NB4 (cell line): ENCODE data around the gene PIK3CD.

Experiments
- DNase-seq: peaks from one replicate; pipeline ENCODE4 v3.0.0; 2010; ENCODE audit warnings: low read depth
- H3K4me3 ChIP-seq: one replicate; pipeline ENCODE4 v1.5.1; 2011; ENCODE audit warnings: mild to moderate bottlenecking, low read depth, low read length, moderate library complexity
- CTCF ChIP-seq: IDR thresholded peaks from one replicate; pipeline ENCODE4 v1.5.1; 2012; ENCODE audit warnings: low read depth, low read length
- MAX ChIP-seq: IDR thresholded peaks from 2 replicates; pipeline ENCODE4 v1.6.1; 2011; ENCODE audit warnings: low read depth, low read length
- MYC ChIP-seq: IDR thresholded peaks from 2 replicates; pipeline ENCODE4 v1.6.1; 2011; ENCODE audit warnings: low read depth, low read length
- POLR2A ChIP-seq: IDR thresholded peaks from 2 replicates; pipeline ENCODE4 v1.6.1; 2011; ENCODE audit warnings: mild to moderate bottlenecking; ENCODE audit not compliant: insufficient read length; ENCODE audit errors: extremely low read depth

Gene PIK3CD

DNA sequence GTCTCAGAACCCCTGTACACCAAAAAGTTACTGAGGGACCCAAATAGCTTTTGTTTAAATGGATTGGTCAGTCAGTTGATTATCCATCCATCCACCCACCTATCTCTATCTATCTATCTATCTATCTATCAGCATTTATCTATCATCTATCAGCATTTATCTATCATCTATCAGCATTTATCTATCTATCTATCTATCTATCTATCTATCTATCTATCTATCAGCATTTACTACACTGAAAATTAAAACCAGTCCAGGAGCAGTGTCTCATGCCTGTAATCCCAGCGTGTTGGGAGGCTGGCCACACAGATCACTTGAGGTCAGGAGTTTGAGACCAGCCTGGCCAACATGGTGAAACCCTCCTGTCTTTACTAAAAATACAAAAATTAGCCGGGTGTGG, 125.2 kb downstream of the PIK3CD start:
- no peak for TF ChIP-seq MAX
- TF ChIP-seq MYC, result no peak
- TF ChIP-seq CTCF, result no peak
- no peak for TF ChIP-seq POLR2A
- no peak overlapping the region for H3K4me3 ChIP-seq
- no peak for DNase-seq
